ENCODE results near the gene OR2J1. TPM values are rescaled to one million over a fixed set of nuclear protein-coding genes. Genes with fewer than 3 reads are reported as not detected.

The OR2J1 gene
- total RNA-seq, 1 donor from 2014 or later: not detected

Other genes starting within 250 kb of the OR2J1 start
- gene TRIM27, start 175.5 kb upstream of the OR2J1 start, total RNA-seq: 55.7 and 58.3 TPM in 2 replicates
- gene ZNF311, start 94.2 kb upstream of the OR2J1 start, total RNA-seq: 1.5 and 1.7 TPM in 2 replicates
- not detected in 2 replicates for gene OR2W1, start 54.3 kb upstream of the OR2J1 start, total RNA-seq
- not detected in 2 replicates for gene OR2B3, start 12.2 kb upstream of the OR2J1 start, total RNA-seq
- not detected in 2 replicates for gene OR2J3, start 8.6 kb downstream of the OR2J1 start, total RNA-seq
- not detected in 2 replicates for gene OR2J2, start 71.4 kb downstream of the OR2J1 start, total RNA-seq
- not detected in 2 replicates for gene OR14J1, start 202.2 kb downstream of the OR2J1 start, total RNA-seq

Measured in osteocyte (in vitro differentiated cells).